ENCODE measurements around the gene CCL5.

The CCL5 gene

DNA sequence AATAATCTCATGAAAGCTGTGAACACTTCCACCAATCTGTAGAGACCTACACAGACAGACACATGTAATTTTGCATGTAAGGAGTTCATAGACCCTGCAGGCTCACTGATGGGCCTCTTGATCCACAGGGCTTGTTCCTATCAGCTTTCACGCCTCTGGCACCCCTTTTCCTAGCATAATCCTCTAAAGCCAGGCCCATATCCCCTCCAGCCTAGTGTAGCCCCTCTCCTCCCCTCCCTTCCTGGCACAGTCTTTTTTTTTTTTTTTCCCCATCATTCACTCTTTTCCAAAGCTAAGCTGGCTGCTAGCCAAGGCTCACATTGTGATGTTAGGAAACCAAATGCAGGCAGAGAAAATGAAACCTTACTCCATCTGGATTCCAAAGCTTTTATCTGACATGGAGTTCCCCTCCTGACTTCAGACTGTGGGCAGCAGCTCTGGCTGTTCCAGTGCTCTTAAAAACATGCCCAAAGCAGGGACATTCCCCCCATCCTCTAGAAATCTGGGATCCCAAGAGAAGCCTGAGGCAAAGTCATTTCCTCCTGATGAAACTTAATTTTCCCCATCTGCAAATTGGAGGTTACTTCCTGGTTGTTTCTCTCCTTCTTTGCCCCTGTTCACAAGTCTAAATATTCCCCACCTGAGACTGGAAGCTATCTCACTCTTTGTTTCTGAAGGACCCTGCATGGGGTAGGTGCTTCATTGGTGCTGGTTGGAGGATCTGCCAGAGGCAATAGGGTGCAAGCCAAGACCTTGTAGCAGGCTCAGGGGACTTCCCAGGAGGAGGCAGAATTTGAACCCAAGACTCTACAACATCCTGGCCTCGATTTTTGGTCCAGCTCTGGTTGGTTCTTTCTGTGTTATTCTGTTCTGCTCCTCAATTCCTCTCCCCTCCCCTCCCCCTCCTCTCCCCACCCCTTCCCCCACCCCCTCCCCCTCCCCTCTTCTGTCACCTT lies 9.9 kb upstream of the CCL5 start:
- H3K9ac ChIP-seq (ENCODE audit: low read length) = no peak overlapping the region
- H3K36me3 ChIP-seq (ENCODE audit: insufficient read depth, low read length) = no peaks in the 10 kb centered on the region
- TF ChIP-seq, protein P1, sequence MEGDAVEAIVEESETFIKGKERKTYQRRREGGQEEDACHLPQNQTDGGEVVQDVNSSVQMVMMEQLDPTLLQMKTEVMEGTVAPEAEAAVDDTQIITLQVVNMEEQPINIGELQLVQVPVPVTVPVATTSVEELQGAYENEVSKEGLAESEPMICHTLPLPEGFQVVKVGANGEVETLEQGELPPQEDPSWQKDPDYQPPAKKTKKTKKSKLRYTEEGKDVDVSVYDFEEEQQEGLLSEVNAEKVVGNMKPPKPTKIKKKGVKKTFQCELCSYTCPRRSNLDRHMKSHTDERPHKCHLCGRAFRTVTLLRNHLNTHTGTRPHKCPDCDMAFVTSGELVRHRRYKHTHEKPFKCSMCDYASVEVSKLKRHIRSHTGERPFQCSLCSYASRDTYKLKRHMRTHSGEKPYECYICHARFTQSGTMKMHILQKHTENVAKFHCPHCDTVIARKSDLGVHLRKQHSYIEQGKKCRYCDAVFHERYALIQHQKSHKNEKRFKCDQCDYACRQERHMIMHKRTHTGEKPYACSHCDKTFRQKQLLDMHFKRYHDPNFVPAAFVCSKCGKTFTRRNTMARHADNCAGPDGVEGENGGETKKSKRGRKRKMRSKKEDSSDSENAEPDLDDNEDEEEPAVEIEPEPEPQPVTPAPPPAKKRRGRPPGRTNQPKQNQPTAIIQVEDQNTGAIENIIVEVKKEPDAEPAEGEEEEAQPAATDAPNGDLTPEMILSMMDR (IDR thresholded peaks at IDR 0.05; ENCODE audit: low read length) = no peak
- no peak for TF ChIP-seq EZH2 (IDR thresholded peaks at IDR 0.05; ENCODE audit: borderline replicate concordance, low read length)
- no peaks in the 10 kb centered on the region for H3F3A ChIP-seq (ENCODE audit: insufficient read depth, low read length)
- H3K27ac ChIP-seq (ENCODE audit: low read depth, low read length, poor library complexity, severe bottlenecking) = no peak overlapping the region
- H3K4me3 ChIP-seq (ENCODE audit: low read depth, low read length, poor library complexity, severe bottlenecking) = no peak overlapping the region
- H2AFZ ChIP-seq (ENCODE audit: low read length) = no peak overlapping the region
- H3K79me2 ChIP-seq (ENCODE audit: insufficient read depth, low read length) = no peaks in the 10 kb centered on the region
- no peaks in the 10 kb centered on the region for H3K9me2 ChIP-seq (ENCODE audit: low read depth, low read length)
- no peaks in the 10 kb centered on the region for H3K4me1 ChIP-seq (ENCODE audit: insufficient read depth, low read length, severe bottlenecking)
- no peak overlapping the region for H3K4me2 ChIP-seq (ENCODE audit: low read length)
- H3K27me3 ChIP-seq (ENCODE audit: insufficient read depth, low read length) = no peaks in the 10 kb centered on the region
- no peaks in the 10 kb centered on the region for H3K9me3 ChIP-seq (ENCODE audit: low read length)
- no peaks in the 10 kb centered on the region for H4K20me1 ChIP-seq (ENCODE audit: insufficient read depth, low read length)

DNA sequence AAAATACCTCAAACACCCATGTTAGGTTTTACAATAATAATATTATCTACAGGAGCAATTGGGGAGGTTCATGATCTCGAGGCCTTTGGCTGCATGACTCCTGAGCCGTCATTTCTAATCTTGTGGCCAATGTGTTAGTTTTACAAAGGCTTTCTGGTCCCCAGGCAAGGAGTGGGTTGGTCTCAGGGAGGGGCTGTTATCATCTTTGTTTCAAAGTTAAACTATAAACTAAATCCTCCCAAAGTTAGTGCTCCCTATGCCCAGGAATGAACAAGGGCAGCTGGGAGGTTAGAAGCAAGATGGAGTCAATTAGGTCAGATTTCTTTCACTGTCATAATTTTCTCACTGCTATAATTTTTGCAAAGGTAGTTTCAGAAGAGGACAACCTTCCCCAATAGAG lies 9.1 kb upstream of the CCL5 start:
- Histone ChIP-seq H3F3A (ENCODE audit: insufficient read depth, low read length) (no peaks in the 10 kb centered on the region), H3K27ac (ENCODE audit: low read depth, low read length, poor library complexity, severe bottlenecking) (no peak overlapping the region), H3K36me3 (ENCODE audit: insufficient read depth, low read length) (no peaks in the 10 kb centered on the region), H3K79me2 (ENCODE audit: insufficient read depth, low read length) (no peaks in the 10 kb centered on the region), H3K9ac (ENCODE audit: low read length) (no peak overlapping the region), H3K4me1 (ENCODE audit: insufficient read depth, low read length, severe bottlenecking) (no peaks in the 10 kb centered on the region), H3K4me3 (ENCODE audit: low read depth, low read length, poor library complexity, severe bottlenecking) (no peak overlapping the region), H2AFZ (ENCODE audit: low read length) (no peak overlapping the region), H3K9me3 (ENCODE audit: low read length) (no peaks in the 10 kb centered on the region), H3K27me3 (ENCODE audit: insufficient read depth, low read length) (no peaks in the 10 kb centered on the region), H3K4me2 (ENCODE audit: low read length) (no peak overlapping the region), H3K9me2 (ENCODE audit: low read depth, low read length) (no peaks in the 10 kb centered on the region), H4K20me1 (ENCODE audit: insufficient read depth, low read length) (no peaks in the 10 kb centered on the region)
- TF ChIP-seq, protein P1 (IDR thresholded peaks at IDR 0.05; ENCODE audit: low read length) = no peak
- no peak for TF ChIP-seq EZH2 (IDR thresholded peaks at IDR 0.05; ENCODE audit: borderline replicate concordance, low read length)

DNA sequence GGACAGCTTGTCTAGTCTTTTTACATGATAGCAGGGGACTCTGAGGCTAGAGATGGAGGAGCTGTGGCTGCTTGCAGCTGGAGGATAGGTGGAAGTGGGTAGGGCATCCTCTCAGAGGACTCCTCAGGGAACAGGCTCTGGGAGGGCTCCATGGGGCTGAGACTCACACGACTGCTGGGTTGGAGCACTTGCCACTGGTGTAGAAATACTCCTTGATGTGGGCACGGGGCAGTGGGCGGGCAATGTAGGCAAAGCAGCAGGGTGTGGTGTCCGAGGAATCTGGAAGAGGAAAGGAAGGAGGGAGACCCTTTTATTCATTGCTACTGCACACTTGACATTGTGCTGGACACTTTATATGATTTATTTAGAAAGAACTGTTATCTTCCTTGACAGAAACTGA lies 1.8 kb downstream of the CCL5 start:
- Histone ChIP-seq H3K9me3 (ENCODE audit: low read length) (no peaks in the 10 kb centered on the region), H4K20me1 (ENCODE audit: insufficient read depth, low read length) (no peaks in the 10 kb centered on the region), H3K79me2 (ENCODE audit: insufficient read depth, low read length) (no peaks in the 10 kb centered on the region), H3K36me3 (ENCODE audit: insufficient read depth, low read length) (no peaks in the 10 kb centered on the region), H3K27ac (ENCODE audit: low read depth, low read length, poor library complexity, severe bottlenecking) (no peak overlapping the region), H2AFZ (ENCODE audit: low read length) (no peak overlapping the region), H3K4me2 (ENCODE audit: low read length) (no peak overlapping the region), H3K27me3 (ENCODE audit: insufficient read depth, low read length) (no peaks in the 10 kb centered on the region), H3K9ac (ENCODE audit: low read length) (no peak overlapping the region), H3K4me3 (ENCODE audit: low read depth, low read length, poor library complexity, severe bottlenecking) (no peak overlapping the region), H3F3A (ENCODE audit: insufficient read depth, low read length) (no peaks in the 10 kb centered on the region), H3K4me1 (ENCODE audit: insufficient read depth, low read length, severe bottlenecking) (peaks cover 22% of the 10 kb centered on the region), H3K9me2 (ENCODE audit: low read depth, low read length) (no peaks in the 10 kb centered on the region)
- TF ChIP-seq, protein P1 (IDR thresholded peaks at IDR 0.05; ENCODE audit: low read length) = no peak
- TF ChIP-seq EZH2 (IDR thresholded peaks at IDR 0.05; ENCODE audit: borderline replicate concordance, low read length) = no peak
